ENCODE data around the gene CREBBP. TPM values are rescaled to one million over a fixed set of nuclear protein-coding genes. Genes with fewer than 3 reads are reported as not detected.

CREBBP gene
- total RNA-seq, 1 donor from 2014 or later, result 84.7 TPM

DNA sequence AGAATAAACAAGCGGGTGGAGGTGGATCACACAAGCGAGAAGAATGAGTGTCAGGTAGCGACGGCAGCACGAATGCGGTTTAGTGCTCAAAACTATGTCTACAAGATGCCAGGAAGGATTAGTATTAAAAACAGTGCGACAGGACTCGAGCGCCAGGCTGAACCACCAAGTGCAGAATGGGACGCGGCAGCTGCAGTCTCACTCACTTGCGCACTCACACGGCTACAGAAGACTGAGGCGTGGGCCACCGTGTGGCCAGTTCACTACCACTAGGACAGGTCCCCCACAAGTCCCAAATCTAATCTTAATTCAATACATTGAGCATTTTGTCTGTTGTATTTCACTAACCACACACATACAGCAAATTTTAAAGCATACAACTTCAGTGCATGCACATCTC lies 127.5 kb downstream of the CREBBP start:
- Mint-ChIP-seq H3K27me3 (ENCODE audit: low read depth) (no peaks in the 10 kb centered on the region), H3K36me3 (ENCODE audit: low read depth) (peaks cover 23% of the 10 kb centered on the region), H3K9me3 (no peaks in the 10 kb centered on the region), H3K4me1 (peaks cover 5% of the 10 kb centered on the region), H3K27ac (ENCODE audit: unreplicated experiment) (no peak overlapping the region), H3K4me3 (no peak overlapping the region)
- no peak for DNase-seq (ENCODE audit: low read depth, low spot score)
- TF ChIP-seq CTCF (conservative IDR thresholded peaks at IDR 0.05), result no peak

- no peak for DNase-seq (ENCODE audit: low read depth, low spot score)
- H3K9me3 Mint-ChIP-seq, result no peaks in the 10 kb centered on the region
- H3K36me3 Mint-ChIP-seq (ENCODE audit: low read depth), result peaks cover 26% of the 10 kb centered on the region
- TF ChIP-seq CTCF (conservative IDR thresholded peaks at IDR 0.05), result no peak
- H3K4me3 Mint-ChIP-seq, result no peak overlapping the region
- H3K27me3 Mint-ChIP-seq (ENCODE audit: low read depth), result no peaks in the 10 kb centered on the region
- peaks cover 9% of the 10 kb centered on the region for H3K4me1 Mint-ChIP-seq
- H3K27ac Mint-ChIP-seq (ENCODE audit: unreplicated experiment), result peak overlapping the region; percentile 67
These were observed 128.6 kb downstream of the CREBBP start for GRCh38 chr16:3751878-3752277.

GRCh38 chr16:3748307-3748706 lies 132.2 kb downstream of the CREBBP start:
- peaks cover 19% of the 10 kb centered on the region for H3K4me1 Mint-ChIP-seq
- peaks cover 30% of the 10 kb centered on the region for H3K36me3 Mint-ChIP-seq (ENCODE audit: low read depth)
- no peak overlapping the region for H3K4me3 Mint-ChIP-seq
- DNase-seq (ENCODE audit: low read depth, low spot score), result no peak
- no peaks in the 10 kb centered on the region for H3K9me3 Mint-ChIP-seq
- H3K27ac Mint-ChIP-seq (ENCODE audit: unreplicated experiment), result peak overlapping the region; percentile 12
- no peaks in the 10 kb centered on the region for H3K27me3 Mint-ChIP-seq (ENCODE audit: low read depth)
- TF ChIP-seq CTCF (conservative IDR thresholded peaks at IDR 0.05), result no peak

DNA sequence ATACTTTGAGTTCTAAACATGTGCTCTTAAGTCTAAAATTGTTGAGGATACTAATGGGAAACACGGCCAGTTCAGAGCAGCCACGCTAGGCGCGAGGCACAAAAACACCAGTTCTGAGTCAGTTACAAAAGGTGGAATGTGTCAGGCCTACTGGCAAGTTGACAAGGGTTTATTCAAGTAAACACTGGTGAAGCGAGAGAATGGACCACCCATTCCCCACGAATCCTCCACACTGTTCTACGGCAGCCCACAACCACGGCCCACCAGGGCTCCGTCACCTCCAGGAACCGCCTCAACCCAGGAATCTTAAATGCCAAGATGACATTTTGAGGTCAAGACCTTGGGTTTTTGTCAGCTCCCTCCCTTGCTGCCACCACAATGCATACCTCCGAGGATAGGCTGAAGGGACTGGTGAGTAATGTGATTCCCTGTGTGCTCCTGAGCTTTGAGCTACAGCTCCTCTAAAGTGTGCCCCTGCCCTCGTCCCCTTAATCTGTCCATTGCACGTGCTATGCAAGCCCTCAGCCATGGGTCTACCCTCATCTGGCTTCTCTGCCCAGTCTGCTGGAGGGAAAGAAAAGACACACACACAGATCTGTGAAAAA lies 134.7 kb downstream of the CREBBP start:
- Mint-ChIP-seq H3K27me3 (ENCODE audit: low read depth) (no peaks in the 10 kb centered on the region), H3K4me3 (no peak overlapping the region), H3K9me3 (no peaks in the 10 kb centered on the region), H3K27ac (ENCODE audit: unreplicated experiment) (peak overlapping the region; percentile 21), H3K36me3 (ENCODE audit: low read depth) (peaks cover 27% of the 10 kb centered on the region), H3K4me1 (peaks cover 14% of the 10 kb centered on the region)
- no peak for DNase-seq (ENCODE audit: low read depth, low spot score)
- TF ChIP-seq CTCF (conservative IDR thresholded peaks at IDR 0.05), result no peak

DNA sequence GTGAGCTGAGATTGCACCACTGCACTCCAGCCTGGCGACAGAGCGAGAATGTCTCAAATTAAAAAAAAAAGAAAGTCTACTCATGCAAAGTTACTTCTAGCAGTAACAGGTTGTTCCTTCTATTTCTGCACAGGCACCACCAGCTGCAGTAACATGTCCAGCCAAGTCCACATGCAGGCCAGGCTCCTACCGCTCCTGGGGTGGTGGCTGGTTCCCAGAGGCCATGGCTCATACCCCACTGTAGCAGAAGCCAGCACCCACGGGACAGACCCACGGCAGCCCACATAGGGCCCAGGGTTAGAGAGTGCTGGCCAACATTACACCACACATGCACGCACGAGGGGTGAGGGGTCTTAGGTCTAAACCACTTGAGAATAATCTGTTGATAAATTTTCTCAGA lies 136.5 kb downstream of the CREBBP start:
- Mint-ChIP-seq H3K27me3 (ENCODE audit: low read depth) (no peaks in the 10 kb centered on the region), H3K9me3 (no peaks in the 10 kb centered on the region), H3K36me3 (ENCODE audit: low read depth) (peaks cover 25% of the 10 kb centered on the region), H3K4me1 (peaks cover 14% of the 10 kb centered on the region), H3K27ac (ENCODE audit: unreplicated experiment) (peak overlapping the region; percentile 62), H3K4me3 (no peak overlapping the region)
- no peak for DNase-seq (ENCODE audit: low read depth, low spot score)
- no peak for TF ChIP-seq CTCF (conservative IDR thresholded peaks at IDR 0.05)

Measured in neural crest cell (in vitro differentiated cells).